Measurements from ENCODE around the gene CA5A. TPM values are rescaled to one million over a fixed set of nuclear protein-coding genes. Genes with fewer than 3 reads are reported as not detected.

The CA5A gene
- total and polyA plus RNA-seq, 2 of the 13 experiments (the other 11 are each of a cell fraction or from before 2014, with no cell fraction given) = 66.8 to 106 TPM

- TF ChIP-seq ZNF264 (CRISPR knock-in tag; IDR thresholded peaks at IDR 0.05) = no peak
- no peak for TF ChIP-seq HIC2 (CRISPR knock-in tag; IDR thresholded peaks at IDR 0.05; ENCODE audit: low read depth)
- TF ChIP-seq IRF9 (CRISPR knock-in tag; IDR thresholded peaks at IDR 0.05; ENCODE audit: borderline replicate concordance) = no peak
- no peak for TF ChIP-seq DZIP1 (CRISPR knock-in tag; IDR thresholded peaks at IDR 0.05)
- no peak for TF ChIP-seq ZSCAN12 (CRISPR knock-in tag; IDR thresholded peaks at IDR 0.05)
- TF ChIP-seq BCL6 (CRISPR knock-in tag; IDR thresholded peaks at IDR 0.05) = 0 out of 2 replicates have a peak, but pooled peaks have one; percentile 17
- TF ChIP-seq KDM6A (CRISPR knock-in tag; IDR thresholded peaks at IDR 0.05; ENCODE audit: low read depth) = no peak
- no peak for TF ChIP-seq XRCC5 (optimal IDR thresholded peaks at IDR 0.05; ENCODE audit: low read length)
- no peak for TF ChIP-seq AHDC1 (CRISPR knock-in tag; IDR thresholded peaks at IDR 0.05; ENCODE audit: borderline replicate concordance)
- TF ChIP-seq ZNF761 (CRISPR knock-in tag; conservative IDR thresholded peaks at IDR 0.05) = no peak
- no peak for TF ChIP-seq E2F2 (CRISPR knock-in tag; IDR thresholded peaks at IDR 0.05; ENCODE audit: borderline replicate concordance)
- no peak for TF ChIP-seq ATF5 (CRISPR knock-in tag; IDR thresholded peaks at IDR 0.05; ENCODE audit: low read depth)
- TF ChIP-seq SATB2 (CRISPR knock-in tag; IDR thresholded peaks at IDR 0.05) = no peak
- TF ChIP-seq KLF9 (CRISPR knock-in tag; IDR thresholded peaks at IDR 0.05; ENCODE audit: low read depth) = no peak
These were observed 57.6 kb downstream of the CA5A start (continued) for GRCh38 chr16:87878704-87879103.
